Epithelial cell of proximal tubule (primary cell): ENCODE data around the gene IFT80. TPM values are rescaled to one million over a fixed set of nuclear protein-coding genes. Genes with fewer than 3 reads are reported as not detected.
"Not testable (repeated sequence)": the region's sequence is repeated elsewhere in the genome, so short reads cannot be mapped to it uniquely, and the experiment has no call there.

ENCODE experiments used
- DNase-seq: peaks from one replicate; pipeline ENCODE4 v3.0.0-alpha.2; 2011; ENCODE audit warnings: low read depth
- H3K4me3 ChIP-seq: 2 replicates; pipeline ENCODE4 v1.5.1; 2011; ENCODE audit warnings: low read depth, mild to moderate bottlenecking, low read length
- total RNA-seq: library from RNA; depleted of rRNA; stranded (reverse); fragments of >200 nt; gene quantifications from 2 replicates; pipeline ENCODE4 v1.2.3, GENCODE V29; 2015
- TF ChIP-seq, protein P1 (sequence below): conservative IDR thresholded peaks from 2 replicates; pipeline ENCODE4 v1.5.1; 2012; ENCODE audit warnings: low read depth, mild to moderate bottlenecking, low read length

Gene IFT80
- total RNA-seq, 1 donor from 2014 or later, result 25.7 TPM

DNA sequence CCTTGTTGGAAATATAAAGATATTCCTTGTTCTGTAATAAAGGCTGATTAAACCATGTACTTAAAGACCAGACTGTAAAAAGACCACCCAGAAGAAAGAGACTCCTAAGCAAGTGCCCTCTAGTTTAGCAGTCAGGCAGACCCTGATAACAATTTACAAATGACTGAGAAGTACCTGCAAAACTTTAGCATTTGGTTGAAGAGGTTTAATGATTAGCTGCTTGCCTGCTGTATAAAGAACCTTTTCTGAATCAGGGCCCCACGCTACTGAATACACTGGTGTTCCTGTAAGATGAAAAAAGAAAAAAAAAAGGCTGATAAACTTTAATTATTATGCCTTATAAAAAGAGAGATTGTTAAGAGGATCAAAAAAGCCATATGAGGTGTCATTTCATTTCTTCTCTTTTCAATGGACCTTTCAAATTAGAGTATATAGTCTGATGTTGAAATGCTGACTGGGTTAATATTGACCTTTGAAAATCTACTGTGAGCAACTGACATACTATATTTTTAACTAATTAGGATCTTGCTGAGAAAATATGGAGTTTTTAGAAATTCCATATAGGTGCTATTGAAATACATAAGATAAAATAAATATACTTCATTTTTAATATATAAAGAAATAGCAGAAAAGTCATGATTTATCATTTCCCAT is 33.0 kb downstream of the IFT80 start:
- no peak for DNase-seq
- TF ChIP-seq, protein P1, sequence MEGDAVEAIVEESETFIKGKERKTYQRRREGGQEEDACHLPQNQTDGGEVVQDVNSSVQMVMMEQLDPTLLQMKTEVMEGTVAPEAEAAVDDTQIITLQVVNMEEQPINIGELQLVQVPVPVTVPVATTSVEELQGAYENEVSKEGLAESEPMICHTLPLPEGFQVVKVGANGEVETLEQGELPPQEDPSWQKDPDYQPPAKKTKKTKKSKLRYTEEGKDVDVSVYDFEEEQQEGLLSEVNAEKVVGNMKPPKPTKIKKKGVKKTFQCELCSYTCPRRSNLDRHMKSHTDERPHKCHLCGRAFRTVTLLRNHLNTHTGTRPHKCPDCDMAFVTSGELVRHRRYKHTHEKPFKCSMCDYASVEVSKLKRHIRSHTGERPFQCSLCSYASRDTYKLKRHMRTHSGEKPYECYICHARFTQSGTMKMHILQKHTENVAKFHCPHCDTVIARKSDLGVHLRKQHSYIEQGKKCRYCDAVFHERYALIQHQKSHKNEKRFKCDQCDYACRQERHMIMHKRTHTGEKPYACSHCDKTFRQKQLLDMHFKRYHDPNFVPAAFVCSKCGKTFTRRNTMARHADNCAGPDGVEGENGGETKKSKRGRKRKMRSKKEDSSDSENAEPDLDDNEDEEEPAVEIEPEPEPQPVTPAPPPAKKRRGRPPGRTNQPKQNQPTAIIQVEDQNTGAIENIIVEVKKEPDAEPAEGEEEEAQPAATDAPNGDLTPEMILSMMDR, result no peak
- no peak overlapping the region for H3K4me3 ChIP-seq

DNA sequence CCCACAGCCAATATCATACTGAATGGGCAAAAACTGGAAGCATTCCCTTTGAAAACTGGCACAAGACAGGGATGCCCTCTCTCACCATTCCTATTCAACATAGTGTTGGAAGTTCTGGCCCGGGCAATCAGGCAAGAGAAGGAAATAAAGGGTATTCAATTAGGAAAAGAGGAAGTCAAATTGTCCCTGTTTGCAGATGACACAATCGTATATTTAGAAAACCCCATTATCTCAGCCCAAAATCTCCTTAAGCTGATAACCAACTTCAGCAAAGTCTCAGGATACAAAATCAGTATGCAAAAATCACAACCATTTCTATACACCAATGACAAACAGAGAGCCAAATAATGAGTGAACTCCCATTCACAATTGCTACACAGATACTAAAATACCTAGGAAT is 36.1 kb downstream of the IFT80 start:
- H3K4me3 ChIP-seq, DNase-seq: not testable (repeated sequence)

DNA sequence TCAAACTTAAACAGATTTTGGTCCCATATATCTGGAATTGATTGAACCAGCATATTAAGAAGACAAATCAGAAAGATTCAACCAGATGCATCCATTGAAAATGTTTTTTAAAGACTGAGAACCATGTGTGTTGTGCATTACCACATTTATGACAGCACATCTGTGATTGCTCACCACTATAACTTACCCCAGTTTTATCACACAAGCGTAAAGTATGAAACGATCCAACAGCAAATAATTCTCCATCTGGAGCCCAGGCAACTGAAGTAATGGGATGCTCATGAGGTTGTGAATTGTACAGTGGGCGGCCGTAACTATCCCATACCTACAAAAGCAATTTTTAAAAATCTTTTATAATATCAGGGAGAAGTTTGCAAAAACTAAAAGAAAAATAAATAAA is 43.2 kb downstream of the IFT80 start:
- no peak overlapping the region for H3K4me3 ChIP-seq
- DNase-seq, result no peak
- TF ChIP-seq, protein P1, result no peak

DNA sequence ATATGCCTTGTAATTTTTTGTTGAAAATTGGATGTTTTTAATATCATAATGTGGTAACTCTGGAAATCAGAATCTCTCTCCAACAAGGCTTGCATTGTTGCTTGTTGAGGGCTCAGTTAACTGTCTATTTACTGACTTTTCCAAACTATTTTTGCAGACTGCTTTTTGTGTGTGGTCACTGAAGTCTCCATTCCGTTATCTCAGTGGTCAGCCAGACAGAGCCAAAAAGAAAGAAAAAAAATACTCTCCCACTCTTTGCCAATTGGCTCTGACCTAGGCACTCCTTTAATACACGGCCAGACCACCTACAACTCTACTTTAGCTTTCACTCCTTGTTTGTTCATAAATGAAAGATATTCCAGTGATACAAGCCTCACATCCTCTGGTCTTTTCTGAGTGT is 52.5 kb downstream of the IFT80 start:
- H3K4me3 ChIP-seq, result no peak overlapping the region
- no peak for DNase-seq
- TF ChIP-seq, protein P1, result no peak

DNA sequence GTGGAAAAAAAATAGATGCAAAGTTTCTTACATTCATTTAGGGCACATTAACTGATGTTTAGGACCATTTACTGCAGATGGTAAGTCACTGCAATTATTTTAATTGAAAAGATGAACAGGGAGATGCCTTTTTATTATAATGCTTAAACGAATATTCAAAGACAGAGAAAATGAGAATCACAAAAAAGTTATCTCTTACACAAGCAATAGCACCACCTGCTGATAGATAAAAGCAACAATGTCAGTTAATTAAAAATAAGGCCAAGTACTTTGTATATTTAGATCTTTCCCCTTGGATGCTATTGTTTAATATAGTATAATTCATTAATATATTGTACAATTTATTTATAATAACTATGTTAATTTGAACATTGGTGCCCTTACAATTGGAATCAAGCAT is 55.9 kb downstream of the IFT80 start:
- DNase-seq, result no peak
- TF ChIP-seq, protein P1, result no peak
- no peak overlapping the region for H3K4me3 ChIP-seq

DNA sequence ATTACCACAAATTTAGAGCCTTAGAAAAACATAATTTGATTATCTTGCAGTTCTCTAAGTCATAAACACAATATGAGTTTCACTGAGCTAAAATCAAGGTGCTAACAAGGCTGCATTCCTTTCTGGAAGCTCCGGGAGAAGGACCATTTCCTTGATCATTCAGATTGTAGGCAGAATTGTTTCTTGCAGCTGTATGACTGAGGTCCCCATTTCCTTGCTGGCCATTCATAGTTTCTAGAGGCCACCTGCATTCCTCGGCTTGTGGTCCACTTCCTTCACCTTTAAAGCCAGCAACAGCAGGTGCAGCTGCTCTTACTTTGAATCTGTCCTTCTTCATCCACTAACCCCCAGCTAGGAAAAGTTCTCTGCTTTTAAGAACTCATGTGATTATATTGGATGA is 58.7 kb downstream of the IFT80 start:
- H3K4me3 ChIP-seq, result no peak overlapping the region
- DNase-seq, result no peak
- TF ChIP-seq, protein P1, result no peak

DNA sequence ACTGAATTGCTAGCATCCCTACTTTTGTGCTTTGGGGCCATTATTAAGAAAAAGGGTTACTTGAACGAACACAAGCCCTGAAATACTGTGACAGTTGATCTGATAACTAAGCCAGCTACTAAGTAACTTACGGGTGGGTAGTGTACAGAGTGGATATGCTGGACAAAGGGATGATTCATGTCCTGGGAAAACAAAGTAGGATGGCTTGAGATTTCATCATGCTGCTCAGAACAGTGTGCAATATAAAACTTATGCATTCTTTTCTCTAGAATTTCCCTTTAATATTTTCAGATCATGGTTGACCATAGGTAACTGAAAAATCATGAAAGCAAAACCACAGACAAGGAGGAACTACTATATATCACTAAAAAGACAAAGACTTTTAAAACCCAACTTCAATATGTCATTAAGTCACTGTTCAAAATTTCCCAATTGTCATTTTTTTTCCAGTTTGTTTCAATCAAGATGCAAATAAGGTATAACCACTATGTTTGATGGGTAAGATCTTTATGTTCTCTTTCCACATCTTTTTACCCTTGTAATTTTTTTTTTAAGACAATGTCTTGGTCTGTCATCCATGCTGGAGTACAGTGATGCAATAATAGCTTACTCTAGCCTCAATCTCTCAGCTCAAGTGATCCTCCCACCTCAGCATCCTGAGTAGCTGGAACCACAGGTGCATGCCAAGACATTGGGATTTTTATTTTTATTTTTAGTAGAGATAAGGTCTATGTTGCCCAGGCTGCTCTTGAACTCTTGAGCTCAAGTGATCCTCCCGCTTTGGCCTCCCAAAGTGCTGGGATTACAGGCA is 67.7 kb downstream of the IFT80 start:
- TF ChIP-seq, protein P1, result no peak
- peak; percentile 68 for DNase-seq
- no peak overlapping the region for H3K4me3 ChIP-seq
